ENCODE results near the gene HCFC1R1.

The HCFC1R1 gene

DNA sequence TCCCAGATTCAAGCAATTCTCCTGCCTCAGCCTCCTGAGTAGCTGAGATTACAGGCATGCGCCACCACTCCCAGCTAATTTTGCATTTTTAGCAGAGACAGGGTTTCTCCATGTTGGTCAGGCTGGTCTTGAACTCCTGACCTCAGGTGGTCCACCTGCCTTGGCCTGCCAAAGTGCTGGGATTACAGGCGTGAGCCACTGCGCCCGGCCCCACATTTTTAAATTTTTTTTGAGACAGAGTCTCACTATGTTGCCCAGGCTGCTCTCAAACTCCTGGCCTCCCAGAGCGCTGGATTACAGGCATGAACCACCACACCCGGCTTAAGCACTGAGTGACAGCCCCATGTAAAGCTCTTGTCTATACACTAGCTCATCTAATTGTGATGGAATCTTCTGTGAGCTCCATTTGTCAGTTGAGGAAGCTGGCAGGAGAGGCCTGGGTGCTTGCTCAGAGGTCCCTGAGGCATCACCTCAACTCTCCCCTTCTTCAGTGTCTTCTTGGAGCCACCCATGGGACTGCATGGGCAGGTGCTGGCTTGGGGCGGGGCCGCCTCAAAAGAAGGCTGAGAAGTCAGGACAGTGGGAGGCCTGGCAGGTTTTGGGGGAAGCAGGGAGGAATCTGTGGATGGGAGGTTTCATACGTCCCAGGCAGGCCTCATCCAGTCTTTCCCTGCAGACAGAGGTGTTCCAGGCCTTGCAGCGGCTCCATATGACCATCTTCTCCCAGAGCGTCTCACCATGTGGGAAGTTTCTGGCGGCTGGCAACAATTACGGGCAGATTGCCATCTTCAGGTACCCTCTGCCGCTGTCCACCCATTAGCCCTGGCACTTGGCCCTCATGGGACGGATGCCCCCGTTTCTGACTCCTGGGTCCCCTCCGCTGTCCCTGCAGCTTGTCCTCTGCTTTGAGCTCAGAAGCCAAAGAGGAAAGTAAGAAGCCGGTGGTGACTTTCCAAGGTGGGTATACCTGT lies 1.6 kb upstream of the HCFC1R1 start:
- H3K27ac ChIP-seq (replicated peaks; ENCODE audit: low read length): no peak overlapping the region
- no peak overlapping the region for H3K4me2 ChIP-seq (ENCODE audit: insufficient read depth, low read length, poor library complexity, severe bottlenecking)
- no peak overlapping the region for H3K4me3 ChIP-seq (ENCODE audit: low read length in 2 of 2)
- WGBS, 2 donors (ENCODE audit: extremely low coverage in 2 of 2, insufficient read length in 2 of 2, insufficient replicate concordance in 1 of 2): no CpG with 5 or more reads among the region's 18 CpGs
- peaks cover 9 to 26% of the 10 kb centered on the region in 2 donors for H3K36me3 ChIP-seq (replicated peaks in 1 of 2; ENCODE audit: control insufficient read depth in 2 of 2, insufficient read depth in 2 of 2, low read length in 2 of 2)
- H3K23ac ChIP-seq (ENCODE audit: low read depth, low read length, poor library complexity): no peak overlapping the region
- no peak overlapping the region for H4K91ac ChIP-seq (ENCODE audit: low read depth, low read length, poor library complexity)
- peaks cover 3% of the 10 kb centered on the region for H3K79me1 ChIP-seq (ENCODE audit: low read depth, low read length)
- H3K4me1 ChIP-seq (ENCODE audit: control insufficient read depth in 2 of 2, insufficient read depth in 1 of 2, low read depth in 1 of 2, low read length in 2 of 2): peaks cover 23% of the 10 kb centered on the region in 2 donors
- H2AFZ ChIP-seq (ENCODE audit: low read length): no peak overlapping the region
- no peak overlapping the region for H2BK120ac ChIP-seq (ENCODE audit: low read depth, low read length)
- no peak overlapping the region for H2BK15ac ChIP-seq (ENCODE audit: low read length)
- no peak overlapping the region for H2BK12ac ChIP-seq (ENCODE audit: low read length)
- no peak overlapping the region for H4K8ac ChIP-seq (ENCODE audit: low read depth, low read length)
- no peak overlapping the region for H2AK5ac ChIP-seq (ENCODE audit: low read depth, low read length)
- H3K9ac ChIP-seq (ENCODE audit: low read depth, low read length, poor library complexity): no peak overlapping the region
- no peak overlapping the region for H3K4ac ChIP-seq (ENCODE audit: low read length)
- no peaks in the 10 kb centered on the region for H3K9me3 ChIP-seq (replicated peaks in 1 of 2; ENCODE audit: control insufficient read depth in 2 of 2, insufficient read depth in 1 of 2, low read depth in 1 of 2, low read length in 2 of 2)
- DNase-seq (ENCODE audit: low spot score): no peak
- H2BK5ac ChIP-seq (ENCODE audit: low read length): no peak overlapping the region
- no peaks in the 10 kb centered on the region for H3K27me3 ChIP-seq (ENCODE audit: control insufficient read depth in 3 of 3, insufficient read depth in 3 of 3, low read depth in 1 of 3, low read length in 3 of 3)
- H3K14ac ChIP-seq (ENCODE audit: low read length): no peak overlapping the region
- H3K18ac ChIP-seq (ENCODE audit: low read length): no peak overlapping the region

DNA sequence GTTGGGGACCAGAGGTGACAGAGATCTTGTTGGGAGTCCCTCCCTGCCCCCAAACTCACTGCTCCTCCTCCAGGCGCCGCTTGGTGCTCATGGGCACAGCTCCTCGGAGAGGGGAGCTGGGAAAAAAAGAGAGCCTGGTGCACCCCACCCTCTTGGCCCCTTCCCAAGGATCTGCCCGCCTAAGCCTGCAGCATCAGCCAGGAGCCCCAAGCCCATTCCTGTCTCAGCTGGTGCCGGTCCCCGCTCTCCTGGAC lies 400 bp downstream of the HCFC1R1 start:
- no peak overlapping the region for H4K91ac ChIP-seq (ENCODE audit: low read depth, low read length, poor library complexity)
- no peak overlapping the region for H2BK120ac ChIP-seq (ENCODE audit: low read depth, low read length)
- H3K4me1 ChIP-seq (ENCODE audit: control insufficient read depth in 2 of 2, insufficient read depth in 1 of 2, low read depth in 1 of 2, low read length in 2 of 2): peaks cover 23 to 26% of the 10 kb centered on the region in 2 donors
- WGBS, 2 donors (ENCODE audit: extremely low coverage in 2 of 2, insufficient read length in 2 of 2, insufficient replicate concordance in 1 of 2): no CpG with 5 or more reads among the region's 6 CpGs
- H3K27ac ChIP-seq (replicated peaks; ENCODE audit: low read length): peak overlapping the region; percentile 38
- peak overlapping the region; percentile 87 for H3K9ac ChIP-seq (ENCODE audit: low read depth, low read length, poor library complexity)
- H3K4me3 ChIP-seq (ENCODE audit: low read length in 2 of 2): peak overlapping the region; percentile 66 to 82
- peak overlapping the region; percentile 98 for H3K18ac ChIP-seq (ENCODE audit: low read length)
- peak overlapping the region; percentile 71 for H2BK5ac ChIP-seq (ENCODE audit: low read length)
- H2BK12ac ChIP-seq (ENCODE audit: low read length): peak overlapping the region; percentile 81
- peak overlapping the region; percentile 98 for H2AK5ac ChIP-seq (ENCODE audit: low read depth, low read length)
- peak overlapping the region; percentile 96 for H3K23ac ChIP-seq (ENCODE audit: low read depth, low read length, poor library complexity)
- H3K36me3 ChIP-seq (replicated peaks in 1 of 2; ENCODE audit: control insufficient read depth in 2 of 2, insufficient read depth in 2 of 2, low read length in 2 of 2): peaks cover 9 to 26% of the 10 kb centered on the region in 2 donors
- DNase-seq (ENCODE audit: low spot score): no peak
- H3K14ac ChIP-seq (ENCODE audit: low read length): no peak overlapping the region
- no peak overlapping the region for H3K4ac ChIP-seq (ENCODE audit: low read length)
- H2AFZ ChIP-seq (ENCODE audit: low read length): peak overlapping the region; percentile 95
- peak overlapping the region; percentile 97 for H2BK15ac ChIP-seq (ENCODE audit: low read length)
- no peaks in the 10 kb centered on the region for H3K9me3 ChIP-seq (replicated peaks in 1 of 2; ENCODE audit: control insufficient read depth in 2 of 2, insufficient read depth in 1 of 2, low read depth in 1 of 2, low read length in 2 of 2)
- H3K27me3 ChIP-seq (ENCODE audit: control insufficient read depth in 3 of 3, insufficient read depth in 3 of 3, low read depth in 1 of 3, low read length in 3 of 3): peaks cover 0 to 1% (median 0%) of the 10 kb centered on the region in 3 experiments
- H3K79me1 ChIP-seq (ENCODE audit: low read depth, low read length): peaks cover 5% of the 10 kb centered on the region
- peak overlapping the region; percentile 100 for H3K4me2 ChIP-seq (ENCODE audit: insufficient read depth, low read length, poor library complexity, severe bottlenecking)
- H4K8ac ChIP-seq (ENCODE audit: low read depth, low read length): no peak overlapping the region

DNA sequence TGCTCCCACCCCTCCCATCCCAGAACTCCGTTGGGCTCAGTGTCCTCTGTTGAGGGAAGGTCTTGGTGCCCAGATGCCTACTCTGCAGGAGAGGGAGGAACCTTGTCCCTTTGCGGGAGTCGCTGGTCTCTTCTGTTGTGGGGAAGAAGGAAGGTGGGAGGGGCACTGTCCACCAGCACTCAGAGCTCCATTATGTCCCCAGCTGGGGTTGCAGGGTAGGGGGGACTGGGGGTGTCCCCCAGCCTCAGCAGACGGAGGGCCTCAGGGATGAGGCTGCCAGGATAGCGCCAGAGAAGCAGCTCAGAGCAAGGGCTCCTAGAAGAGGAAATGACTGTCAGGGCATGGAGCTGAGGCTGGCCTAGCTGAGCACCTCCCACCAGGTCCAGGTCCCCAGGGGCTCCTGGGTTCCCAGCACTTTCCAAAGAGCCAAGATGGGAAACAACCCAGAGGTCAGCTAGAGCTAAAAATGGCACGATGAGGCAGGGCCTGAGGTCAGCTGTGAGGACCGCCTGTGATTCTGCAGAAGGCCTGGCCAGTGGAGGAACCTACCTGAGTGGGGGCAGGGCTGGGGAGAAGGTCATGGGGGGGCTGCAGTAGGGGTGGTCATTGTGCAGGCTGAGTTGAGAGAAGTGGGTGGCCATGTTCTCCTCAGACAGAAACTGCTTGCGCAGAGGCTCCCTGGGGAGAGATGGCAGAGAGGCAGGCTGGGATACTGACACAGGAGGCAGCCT lies 893 bp downstream of the HCFC1R1 start:
- Histone ChIP-seq H2AFZ (ENCODE audit: low read length) (peak overlapping the region; percentile 95), H3K23ac (ENCODE audit: low read depth, low read length, poor library complexity) (peak overlapping the region; percentile 45), H4K8ac (ENCODE audit: low read depth, low read length) (no peak overlapping the region), H3K9ac (ENCODE audit: low read depth, low read length, poor library complexity) (peak overlapping the region; percentile 60), H3K4ac (ENCODE audit: low read length) (no peak overlapping the region), H2BK120ac (ENCODE audit: low read depth, low read length) (peak overlapping the region; percentile 64), H3K18ac (ENCODE audit: low read length) (peak overlapping the region; percentile 98), H2BK5ac (ENCODE audit: low read length) (peak overlapping the region; percentile 71), H3K27me3 (ENCODE audit: control insufficient read depth in 3 of 3, insufficient read depth in 3 of 3, low read depth in 1 of 3, low read length in 3 of 3) (peaks cover 0 to 5% (median 0%) of the 10 kb centered on the region in 3 experiments), H3K4me1 (ENCODE audit: control insufficient read depth in 2 of 2, insufficient read depth in 1 of 2, low read depth in 1 of 2, low read length in 2 of 2) (peaks cover 25% of the 10 kb centered on the region in 2 donors), H3K9me3 (replicated peaks in 1 of 2; ENCODE audit: control insufficient read depth in 2 of 2, insufficient read depth in 1 of 2, low read depth in 1 of 2, low read length in 2 of 2) (no peaks in the 10 kb centered on the region), H3K79me1 (ENCODE audit: low read depth, low read length) (peaks cover 5% of the 10 kb centered on the region), H3K4me3 (ENCODE audit: low read length in 2 of 2) (peak overlapping the region; percentile 66 to 82), H4K91ac (ENCODE audit: low read depth, low read length, poor library complexity) (no peak overlapping the region), H3K36me3 (replicated peaks in 1 of 2; ENCODE audit: control insufficient read depth in 2 of 2, insufficient read depth in 2 of 2, low read length in 2 of 2) (peaks cover 9 to 25% of the 10 kb centered on the region in 2 donors), H3K14ac (ENCODE audit: low read length) (no peak overlapping the region), H2BK12ac (ENCODE audit: low read length) (no peak overlapping the region), H2AK5ac (ENCODE audit: low read depth, low read length) (peak overlapping the region; percentile 98), H2BK15ac (ENCODE audit: low read length) (peak overlapping the region; percentile 34), H3K4me2 (ENCODE audit: insufficient read depth, low read length, poor library complexity, severe bottlenecking) (peak overlapping the region; percentile 100), H3K27ac (replicated peaks; ENCODE audit: low read length) (peak overlapping the region; percentile 49)
- no CpG with 5 or more reads among the region's 8 CpGs for WGBS, 2 donors (ENCODE audit: extremely low coverage in 2 of 2, insufficient read length in 2 of 2, insufficient replicate concordance in 1 of 2)
- no peak for DNase-seq (ENCODE audit: low spot score)

DNA sequence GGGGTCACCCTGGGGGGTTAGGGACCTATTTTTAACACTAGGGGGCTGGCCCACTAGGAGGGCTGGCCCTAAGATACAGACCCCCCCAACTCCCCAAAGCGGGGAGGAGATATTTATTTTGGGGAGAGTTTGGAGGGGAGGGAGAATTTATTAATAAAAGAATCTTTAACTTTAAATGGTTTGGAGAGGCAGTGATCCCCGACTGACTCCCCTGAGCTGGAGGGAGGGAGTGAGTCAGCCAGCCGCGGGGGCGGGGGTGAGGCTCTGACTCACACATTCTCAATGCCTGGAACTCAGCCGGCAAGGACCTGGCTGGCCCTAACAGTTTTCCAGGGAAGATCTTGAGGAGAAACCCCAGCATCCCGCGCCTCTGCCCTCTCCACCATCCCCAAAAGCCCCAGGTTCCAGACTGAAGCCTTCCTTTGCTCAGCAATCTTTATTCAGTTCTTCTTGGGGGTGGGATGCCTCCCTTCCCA lies 1.5 kb downstream of the HCFC1R1 start:
- Histone ChIP-seq H3K9ac (ENCODE audit: low read depth, low read length, poor library complexity) (peak overlapping the region; percentile 86), H2BK120ac (ENCODE audit: low read depth, low read length) (peak overlapping the region; percentile 90), H3K4ac (ENCODE audit: low read length) (no peak overlapping the region), H2BK15ac (ENCODE audit: low read length) (no peak overlapping the region), H4K8ac (ENCODE audit: low read depth, low read length) (no peak overlapping the region), H3K9me3 (replicated peaks in 1 of 2; ENCODE audit: control insufficient read depth in 2 of 2, insufficient read depth in 1 of 2, low read depth in 1 of 2, low read length in 2 of 2) (no peaks in the 10 kb centered on the region), H3K18ac (ENCODE audit: low read length) (peak overlapping the region; percentile 98), H2BK12ac (ENCODE audit: low read length) (peak overlapping the region; percentile 100), H2AFZ (ENCODE audit: low read length) (no peak overlapping the region), H3K79me1 (ENCODE audit: low read depth, low read length) (peaks cover 8% of the 10 kb centered on the region), H3K4me2 (ENCODE audit: insufficient read depth, low read length, poor library complexity, severe bottlenecking) (peak overlapping the region; percentile 100), H3K27me3 (ENCODE audit: control insufficient read depth in 3 of 3, insufficient read depth in 3 of 3, low read depth in 1 of 3, low read length in 3 of 3) (peaks cover 0 to 8% (median under 1%) of the 10 kb centered on the region in 3 experiments), H3K36me3 (replicated peaks in 1 of 2; ENCODE audit: control insufficient read depth in 2 of 2, insufficient read depth in 2 of 2, low read length in 2 of 2) (peaks cover 9 to 19% of the 10 kb centered on the region in 2 donors), H2AK5ac (ENCODE audit: low read depth, low read length) (no peak overlapping the region), H3K4me1 (ENCODE audit: control insufficient read depth in 2 of 2, insufficient read depth in 1 of 2, low read depth in 1 of 2, low read length in 2 of 2) (peaks cover 25% of the 10 kb centered on the region in 2 donors), H3K14ac (ENCODE audit: low read length) (no peak overlapping the region), H2BK5ac (ENCODE audit: low read length) (peak overlapping the region; percentile 82), H3K4me3 (ENCODE audit: low read length in 2 of 2) (peak overlapping the region; percentile 51 to 91), H3K27ac (replicated peaks; ENCODE audit: low read length) (peak overlapping the region; percentile 92), H3K23ac (ENCODE audit: low read depth, low read length, poor library complexity) (no peak overlapping the region), H4K91ac (ENCODE audit: low read depth, low read length, poor library complexity) (no peak overlapping the region)
- WGBS, 2 donors (ENCODE audit: extremely low coverage in 2 of 2, insufficient read length in 2 of 2, insufficient replicate concordance in 1 of 2): no CpG with 5 or more reads among the region's 8 CpGs
- peak; percentile 73 for DNase-seq (ENCODE audit: low spot score)

All from neuronal stem cell (in vitro differentiated cells).